IPS-NIHi7 (cell line): ENCODE measurements around the gene UPP2.

Source experiments
- DNase-seq: peaks from one replicate; pipeline ENCODE4 v3.0.0; 2012; ENCODE audit warnings: mixed read lengths; ENCODE audit errors: extremely low spot score

UPP2 gene

GRCh38 chr2:158104903-158105302, 3.2 kb downstream of the UPP2 start:
- no peak for DNase-seq

DNA sequence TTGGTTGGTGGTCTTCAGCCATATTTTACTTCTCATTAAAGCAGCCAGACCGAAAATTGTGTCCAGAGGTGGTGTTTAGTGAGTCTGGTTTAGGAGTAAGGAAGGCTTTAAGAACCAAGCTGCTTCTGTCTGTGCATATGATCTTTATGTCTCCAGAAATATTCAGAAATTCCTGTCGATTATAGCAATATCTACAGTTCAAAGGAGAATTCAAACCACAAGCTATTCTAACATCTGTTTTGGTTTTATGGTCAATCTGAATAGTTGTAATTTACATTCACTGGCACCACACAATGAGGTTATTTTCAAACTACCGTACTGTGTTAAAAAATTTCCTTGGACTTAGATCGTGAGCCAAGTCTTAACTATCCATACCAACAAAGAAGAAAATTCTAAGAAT, 11.3 kb downstream of the UPP2 start:
- no peak for DNase-seq

DNA sequence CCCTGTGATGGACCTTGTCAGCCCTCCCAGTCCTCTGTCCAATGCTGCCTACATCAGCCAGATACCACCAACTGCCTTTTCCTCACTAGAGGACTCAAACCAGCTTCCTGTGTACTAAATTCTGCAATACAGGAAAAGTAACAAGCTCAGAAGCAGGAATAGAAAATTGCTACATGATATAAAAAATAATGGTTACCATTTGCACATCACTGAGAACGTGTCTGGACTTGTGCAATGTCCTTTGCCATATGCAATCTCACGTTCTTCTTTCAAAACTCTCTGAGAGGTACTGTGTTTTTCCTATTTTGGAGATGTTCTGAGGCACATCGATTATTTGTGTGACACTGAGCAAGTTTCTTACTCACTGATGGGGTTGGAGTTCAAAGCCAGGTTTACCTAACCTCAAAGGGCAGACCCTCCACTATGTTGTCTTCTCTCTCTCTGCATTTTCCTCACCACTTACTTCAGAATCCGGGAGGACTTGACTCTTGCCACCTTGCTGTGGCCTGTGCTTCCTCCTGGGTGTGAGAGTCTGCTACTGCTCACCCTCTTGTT, 12.1 kb downstream of the UPP2 start:
- DNase-seq: no peak

DNA sequence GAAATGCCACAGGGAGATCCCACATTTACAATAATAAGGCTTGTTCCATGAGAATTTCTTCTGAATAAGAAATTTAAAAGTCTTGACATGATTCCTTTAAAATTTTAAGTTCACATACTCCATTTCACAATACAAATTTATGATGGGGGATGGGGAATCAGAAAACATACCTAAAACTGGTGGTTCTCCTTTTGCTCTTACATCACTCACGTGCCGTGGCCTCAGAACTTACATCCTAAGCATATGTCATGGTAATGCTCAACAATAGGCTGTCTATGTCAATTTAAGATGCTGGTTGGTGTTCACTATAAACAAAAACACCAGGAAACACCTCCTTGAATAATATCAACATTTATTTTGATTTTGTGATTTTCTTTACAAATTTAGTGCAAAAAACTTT, 12.8 kb downstream of the UPP2 start:
- no peak for DNase-seq

DNA sequence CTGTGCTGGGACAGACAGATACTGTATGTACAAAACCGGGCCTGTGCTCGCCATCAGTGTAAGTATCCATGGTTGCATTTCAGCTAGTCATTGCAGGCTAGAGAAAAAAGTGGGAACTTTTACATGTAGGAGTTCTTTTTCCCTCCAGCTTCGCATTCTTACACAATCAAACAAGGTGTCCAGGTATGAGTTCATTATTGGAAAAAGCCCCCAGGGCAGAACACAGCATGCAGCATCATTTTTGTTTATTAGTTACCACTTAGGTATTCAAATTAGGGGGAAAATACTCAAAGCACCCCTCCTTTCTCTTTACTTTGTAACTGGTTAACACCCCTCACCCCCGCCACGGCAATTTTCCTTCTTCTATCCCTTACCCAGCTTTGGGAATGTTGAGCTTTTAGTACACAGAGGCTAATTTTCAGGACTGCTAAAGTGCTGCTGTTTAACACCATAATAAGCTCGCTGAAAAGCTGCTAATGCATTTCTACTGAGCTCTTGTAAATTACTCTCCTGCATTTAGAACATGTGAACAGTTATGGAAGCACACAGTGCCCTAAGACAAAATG, 13.6 kb downstream of the UPP2 start:
- DNase-seq: no peak

DNA sequence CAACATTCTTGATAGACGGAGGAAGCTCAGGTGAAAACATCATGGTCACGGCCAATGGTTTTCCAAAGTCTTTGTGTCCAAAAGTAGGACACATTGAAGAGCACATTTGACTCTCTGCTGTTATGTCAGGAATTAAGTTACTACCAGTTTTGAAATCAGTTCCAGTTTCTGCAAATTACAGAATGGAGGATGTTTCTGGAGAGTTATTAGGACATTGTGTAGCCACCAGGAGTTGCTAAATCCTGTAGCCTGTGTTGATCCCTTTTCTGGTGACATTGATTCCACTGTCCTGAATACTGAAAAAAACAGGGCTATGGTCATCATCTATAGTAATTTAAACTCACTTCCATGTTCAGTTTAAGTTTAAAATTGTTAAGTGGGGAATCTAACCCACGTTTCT, 15.3 kb downstream of the UPP2 start:
- no peak for DNase-seq

DNA sequence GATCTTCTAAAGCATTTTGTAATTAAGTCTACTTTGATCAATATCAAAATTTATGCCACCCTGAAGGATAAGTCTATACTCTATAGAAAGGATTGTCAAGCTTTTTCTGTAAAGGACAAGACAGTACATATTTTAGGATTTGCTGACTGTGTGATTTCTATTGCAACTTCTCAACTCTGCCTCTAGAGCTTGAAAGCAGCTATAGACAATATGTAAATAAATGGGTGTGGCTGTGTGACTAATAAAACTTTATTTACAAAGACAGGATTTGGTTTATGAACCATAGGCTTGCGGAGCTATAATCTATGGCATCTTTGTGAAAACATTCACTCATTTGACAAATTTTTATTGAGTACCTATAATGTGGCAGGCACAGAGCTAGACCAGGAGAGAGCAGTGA, 18.4 kb downstream of the UPP2 start:
- no peak for DNase-seq

DNA sequence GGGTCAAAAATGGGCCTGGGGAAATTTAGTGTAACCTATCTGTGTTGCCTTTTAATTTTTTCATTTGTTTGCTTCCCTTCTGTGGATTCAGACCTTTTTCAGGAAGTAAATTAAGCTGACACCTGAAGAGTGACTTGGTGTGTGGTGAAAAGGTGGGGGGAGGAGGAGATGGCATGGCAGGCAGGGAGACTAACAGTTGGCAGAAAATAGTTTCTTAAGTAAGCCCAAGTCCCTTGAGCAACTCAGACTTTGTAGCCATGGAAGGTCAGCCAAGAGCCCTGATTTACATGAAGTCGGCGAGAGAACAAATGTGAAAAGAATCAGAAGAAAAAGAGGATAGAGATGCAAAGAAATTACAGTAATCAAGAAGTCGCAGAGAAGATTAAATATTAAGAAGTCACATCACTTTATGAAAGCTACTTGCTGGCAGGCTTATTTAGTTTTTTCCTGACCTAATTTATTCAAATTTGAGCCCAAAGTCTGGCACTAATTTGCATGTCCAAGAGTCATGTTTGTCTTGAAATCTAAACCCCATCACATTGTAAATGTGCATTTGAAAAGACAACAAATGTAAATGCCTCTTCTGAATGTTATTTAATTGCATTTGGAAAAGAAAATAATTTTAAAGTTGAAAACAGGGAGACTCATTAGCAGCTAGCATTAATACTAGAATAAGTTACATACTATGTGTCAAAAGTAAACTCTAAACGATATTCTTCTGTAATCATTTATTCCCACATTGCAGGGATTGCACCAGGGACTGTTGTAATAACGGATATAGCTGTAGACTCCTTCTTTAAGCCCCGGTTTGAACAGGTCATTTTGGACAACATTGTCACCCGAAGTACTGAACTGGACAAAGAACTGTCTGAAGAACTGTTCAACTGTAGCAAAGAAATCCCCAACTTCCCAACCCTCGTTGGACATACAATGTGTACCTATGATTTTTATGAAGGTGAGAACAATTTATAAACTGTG, 19.3 kb downstream of the UPP2 start:
- no peak for DNase-seq

DNA sequence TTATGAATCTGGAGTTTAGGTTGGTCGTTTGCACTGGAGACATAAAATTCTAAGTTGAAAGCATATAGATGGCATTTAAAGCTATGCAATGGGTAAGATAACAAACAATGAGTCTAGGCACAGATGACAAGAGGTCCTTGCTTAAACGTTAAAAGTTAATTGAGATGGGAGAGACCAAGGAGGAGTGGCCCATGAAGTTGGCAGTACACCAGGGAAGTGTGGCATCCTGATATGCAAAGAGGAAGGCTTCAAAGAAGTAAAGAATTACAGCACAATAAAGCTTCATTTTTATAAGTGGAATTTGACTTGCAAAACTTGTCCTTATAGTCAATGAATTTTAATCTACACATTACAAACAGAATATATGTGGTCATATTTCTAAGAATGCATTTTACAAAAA, 23.2 kb downstream of the UPP2 start:
- no peak for DNase-seq

- DNase-seq: no peak
Observed at GRCh38 chr2:158125756-158126498, 24.3 kb downstream of the UPP2 start.

GRCh38 chr2:158127380-158127804, 25.7 kb downstream of the UPP2 start:
- DNase-seq: no peak

DNA sequence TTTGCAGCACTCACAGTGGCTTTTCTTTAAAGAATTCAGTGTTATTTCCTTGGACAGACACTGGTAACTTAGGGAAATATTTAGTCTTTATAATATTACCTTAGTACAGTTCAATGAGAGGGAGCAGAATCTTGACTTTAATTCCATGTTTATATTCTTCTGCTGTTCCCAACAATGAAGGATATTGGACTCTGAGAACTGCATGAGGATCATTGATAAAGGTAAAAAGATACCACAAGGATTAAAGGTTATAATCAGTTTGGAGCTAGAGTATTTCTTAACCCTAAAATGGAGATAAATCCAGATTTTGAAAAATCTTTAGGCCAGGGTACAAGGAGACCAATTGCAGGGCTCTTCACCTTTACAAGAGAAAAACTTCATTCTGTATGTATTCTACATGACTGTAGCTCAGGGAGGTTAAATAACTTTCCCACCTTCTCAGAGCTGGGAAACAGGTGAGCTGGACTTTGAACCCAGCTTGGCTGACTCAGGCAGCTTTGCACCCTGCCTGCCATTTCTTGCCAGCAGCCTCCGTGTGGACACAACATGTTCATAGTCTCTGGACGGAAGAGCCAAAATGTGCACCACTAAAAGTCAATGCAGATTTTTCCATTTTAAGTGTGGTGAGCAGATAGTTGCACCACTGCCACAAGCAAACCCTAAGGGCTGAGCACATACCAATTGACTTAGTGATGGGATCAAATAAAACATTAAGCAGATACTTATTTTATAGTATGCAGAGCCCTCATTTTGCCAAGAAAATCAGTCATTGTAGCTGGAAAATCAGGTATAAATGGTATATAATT, 26.7 kb downstream of the UPP2 start:
- no peak for DNase-seq

DNA sequence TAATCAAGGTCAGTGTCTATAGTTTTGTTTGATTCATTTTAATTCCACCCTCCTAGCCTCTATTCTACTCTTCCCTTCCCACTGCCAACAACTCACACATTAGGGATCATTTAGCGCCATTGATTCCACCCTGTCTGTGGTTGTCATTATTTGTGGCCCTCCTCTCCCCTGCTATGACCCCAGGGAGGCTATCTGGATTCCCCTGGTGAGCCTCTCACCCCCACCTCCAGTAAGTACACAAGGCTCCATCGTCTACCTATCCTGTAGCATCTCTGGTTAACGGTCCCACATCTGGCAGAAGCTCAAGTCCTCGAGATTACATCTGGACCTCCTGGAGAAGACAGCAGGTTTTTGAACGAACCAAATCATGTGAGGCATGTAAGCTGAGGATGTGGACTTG, 27.4 kb downstream of the UPP2 start:
- no peak for DNase-seq

GRCh38 chr2:158130832-158131473, 29.3 kb downstream of the UPP2 start:
- DNase-seq: no peak

DNA sequence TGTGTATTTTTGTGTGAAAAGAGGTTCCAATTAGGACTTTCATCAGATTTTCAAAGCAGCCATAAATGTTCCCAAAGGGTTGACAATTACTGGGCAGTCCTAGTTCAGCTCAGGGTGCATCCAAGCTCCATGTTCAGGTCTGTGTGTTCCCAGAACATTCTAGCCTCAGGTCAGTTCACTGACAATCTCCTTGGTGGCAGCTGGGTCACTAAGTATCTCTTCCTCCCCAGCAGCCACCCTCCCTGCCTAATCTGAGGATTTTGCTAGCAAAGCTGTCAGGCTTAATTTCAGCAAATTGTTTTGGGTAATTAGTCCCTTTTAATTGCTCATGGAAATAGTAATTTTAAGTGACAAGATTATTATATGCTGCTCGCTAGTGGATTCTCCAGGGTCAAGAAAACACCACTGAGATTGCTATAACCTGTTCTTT, 29.8 kb downstream of the UPP2 start:
- no peak for DNase-seq

DNA sequence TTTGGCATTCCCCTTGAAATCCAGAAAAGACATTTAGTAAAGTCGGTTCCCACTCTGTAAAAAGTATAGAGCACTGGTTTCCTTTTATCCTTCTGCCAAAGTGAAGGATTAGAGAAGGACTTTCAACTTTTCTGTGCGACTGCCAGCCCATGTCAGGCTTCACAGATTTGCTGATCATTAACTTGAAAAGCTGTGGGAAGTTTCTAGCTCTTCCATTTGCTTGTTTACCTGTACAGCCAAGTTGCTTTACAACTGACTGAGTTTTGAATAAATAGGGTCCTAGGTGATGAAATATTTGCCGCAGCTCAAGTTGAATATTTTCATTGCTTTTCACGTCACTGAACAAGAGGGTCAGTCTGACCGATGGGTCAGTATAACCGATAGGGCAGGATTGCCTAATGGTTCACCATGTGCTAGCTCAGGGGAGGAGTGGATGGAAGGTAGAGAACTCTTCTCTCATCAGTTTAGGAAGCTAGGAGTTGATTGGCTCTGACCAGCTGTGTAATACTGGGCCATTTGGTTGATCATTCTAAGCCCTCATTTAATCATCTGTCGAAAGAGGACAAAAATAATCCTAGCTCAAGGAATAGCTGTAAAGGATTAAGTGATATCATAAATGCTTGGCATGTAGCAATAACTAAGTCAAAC, 30.4 kb downstream of the UPP2 start:
- DNase-seq: no peak

- DNase-seq: no peak
Observed at GRCh38 chr2:158134055-158134454, 32.4 kb downstream of the UPP2 start.

DNA sequence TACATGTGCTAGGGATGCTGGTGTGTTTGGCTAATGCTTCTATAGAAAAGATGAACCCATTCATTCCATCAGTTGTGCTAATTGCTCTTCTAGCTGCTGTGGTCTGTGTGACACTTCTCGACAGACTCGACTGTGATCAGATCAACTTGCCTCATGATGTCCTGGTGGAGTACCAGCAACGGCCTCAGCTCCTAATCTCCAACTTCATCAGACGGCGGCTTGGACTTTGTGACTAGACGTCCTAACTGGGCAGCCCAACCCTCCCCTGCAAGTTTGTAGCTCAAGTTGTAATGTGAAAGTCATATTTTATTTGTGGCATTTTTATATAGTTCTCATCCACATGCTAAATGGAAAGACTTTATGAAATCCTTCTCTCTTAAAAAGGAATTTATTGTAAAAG, 33.0 kb downstream of the UPP2 start:
- DNase-seq: no peak

DNA sequence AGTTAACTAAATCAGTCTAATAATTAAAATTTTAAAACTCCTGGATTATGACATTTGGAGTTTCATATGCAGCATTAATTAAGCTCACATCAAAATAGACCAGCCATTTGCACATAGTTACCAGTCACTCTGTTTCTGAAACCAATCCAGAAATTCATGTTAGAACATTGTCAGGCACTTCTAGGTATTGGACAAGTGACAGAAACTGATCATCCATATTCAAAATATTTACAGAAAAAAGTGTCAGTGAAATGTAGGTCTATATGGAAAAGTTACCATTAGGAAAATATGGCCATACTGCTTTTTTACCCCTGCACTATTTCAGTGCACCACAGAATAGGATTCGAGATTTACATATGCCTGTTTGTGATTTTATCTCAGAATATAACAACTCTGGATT, 33.4 kb downstream of the UPP2 start:
- DNase-seq: no peak

DNA sequence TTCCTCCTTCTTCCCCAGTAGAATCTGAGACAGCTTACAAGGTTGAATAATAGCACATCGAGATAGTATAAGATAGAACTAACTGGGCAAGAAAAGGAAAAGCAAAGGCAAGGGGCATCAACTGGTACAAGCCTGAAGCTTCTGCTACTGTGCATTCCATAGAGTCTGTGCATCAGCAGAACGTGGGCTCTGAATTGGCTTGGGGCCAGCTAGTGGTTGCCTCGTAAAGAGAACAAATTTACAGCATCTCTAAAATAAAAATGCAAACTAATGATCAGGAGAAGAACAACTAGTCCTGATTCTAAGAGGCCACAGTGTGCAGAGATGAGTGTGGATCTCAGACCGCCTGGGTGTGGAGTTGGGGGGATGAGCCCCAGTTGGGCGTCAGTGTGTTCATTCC, 36.6 kb downstream of the UPP2 start:
- DNase-seq: no peak
